Panc1 (cell line): Measurements from ENCODE around the gene ADSS1. TPM values are rescaled to one million over a fixed set of nuclear protein-coding genes. Genes with fewer than 3 reads are reported as not detected.

Experiments used
- ATAC-seq: fragments of 200-7000 bp; cut with Tn5 transposase; 2 replicates; pipeline ENCODE4 v1.9.1; 2020; ENCODE audit warnings: mild to moderate bottlenecking, moderate library complexity
- BruUV-seq: library from RNA; stranded (reverse); fragments of 400-500 nt; replicated peaks from 2 replicates; lab custom pipeline; 2021; lab: Mats Ljungman, UMichigan
- CTCF ChIA-PET: fragments of 300-600 bp; sonication (Branson Sonifier 250); formaldehyde crosslinking; loops from one replicate; lab custom pipeline; 2022; ENCODE audit warnings: antibody characterized with exemption; lab: Charles Lee
- POLR2A ChIA-PET: fragments of 300-600 bp; sonication (Branson Sonifier 250); formaldehyde crosslinking; loops from one replicate; lab custom pipeline; 2022; ENCODE audit warnings: antibody characterized with exemption; lab: Charles Lee
- DNase-seq: peaks from one replicate; pipeline ENCODE4 v3.0.0-alpha.2; 2010; ENCODE audit warnings: low read depth, low spot score
- H3K27ac ChIP-seq: 2 replicates; pipeline ENCODE4 v1.5.1; 2011; ENCODE audit warnings: mild to moderate bottlenecking, low read length, inconsistent platforms
- H3K27me3 ChIP-seq: fragments of 200-500 bp; sonication (Bioruptor generic); 2 replicates; pipeline ENCODE4 v1.6.0; 2014; ENCODE audit warnings: low read length, inconsistent platforms; ENCODE audit not compliant: control insufficient read depth, insufficient read depth
- H3K36me3 ChIP-seq: fragments of 200-500 bp; sonication (Bioruptor generic); 2 replicates; pipeline ENCODE4 v1.5.1; 2014; ENCODE audit warnings: inconsistent platforms, mild to moderate bottlenecking, low read length, moderate library complexity; ENCODE audit not compliant: control insufficient read depth, insufficient read depth
- H3K4me1 ChIP-seq: 2 replicates; pipeline ENCODE4 v1.5.1; 2011; ENCODE audit warnings: inconsistent platforms, mild to moderate bottlenecking, low read length, moderate library complexity; ENCODE audit not compliant: control insufficient read depth, insufficient read depth
- H3K4me3 ChIP-seq, 2 experiments: 2 replicates each; pipeline ENCODE4 v1.5.1; 2011 to 2012; ENCODE audit warnings: low read depth in 2 of 2, low read length in 2 of 2, mild to moderate bottlenecking in 2 of 2, inconsistent platforms in 1 of 2, moderate library complexity in 1 of 2
- H3K9me3 ChIP-seq: fragments of 200-500 bp; sonication (Bioruptor generic); 2 replicates; pipeline ENCODE4 v1.5.1; 2014; ENCODE audit warnings: low read depth, mild to moderate bottlenecking, inconsistent platforms, low read length, moderate library complexity; ENCODE audit not compliant: control insufficient read depth, insufficient read depth
- POLR2AphosphoS5 ChIP-seq: IDR thresholded peaks from 2 replicates; pipeline ENCODE4 v1.6.1; 2012; ENCODE audit warnings: mild to moderate bottlenecking, low read depth, low read length, moderate library complexity
- SIN3A ChIP-seq: IDR thresholded peaks from 2 replicates; pipeline ENCODE4 v1.6.1; 2012; ENCODE audit warnings: low read depth, mild to moderate bottlenecking, low read length, moderate library complexity, borderline replicate concordance; ENCODE audit not compliant: insufficient read depth
- TCF7L2 ChIP-seq: IDR thresholded peaks from 2 replicates; pipeline ENCODE4 v1.6.1; 2011; ENCODE audit warnings: mild to moderate bottlenecking, low read depth, low read length, inconsistent platforms
- in situ Hi-C: cut with HindIII; loops from 2 replicates; pipeline ENCODE4 v1.10.0; 2016; ENCODE audit warnings: low sequenced_read_pairs, low pct_unique_long_range_greater_than_20kb
- intact Hi-C: fragments of 100-400 bp; cut with micrococcal nuclease; formaldehyde crosslinking; loops from one replicate; pipeline ENCODE4 v1.10.0; 2022; ENCODE audit not compliant: unreplicated experiment
- total RNA-seq: library from RNA; stranded (reverse); gene quantifications from one replicate; pipeline ENCODE4 v1.2.1, GENCODE V29; 2021; ENCODE audit not compliant: unreplicated experiment
- TF ChIP-seq, protein P1 (sequence below): fragments of 450-650 bp; IDR thresholded peaks from 2 replicates; pipeline ENCODE4 v1.5.1; 2017; ENCODE audit warnings: mild to moderate bottlenecking
- TF ChIP-seq, protein P2 (sequence below), 2 experiments: IDR thresholded peaks; 2 replicates each; pipeline ENCODE4 v1.6.1; 2011 to 2012; ENCODE audit warnings: low read depth in 2 of 2, control low read depth in 1 of 2, low read length in 1 of 2, mild to moderate bottlenecking in 1 of 2, moderate library complexity in 1 of 2; ENCODE audit not compliant: insufficient read depth in 1 of 2

Gene ADSS1
- total RNA-seq, 1 experiment from 2014 or later = 9.4 TPM

DNA sequence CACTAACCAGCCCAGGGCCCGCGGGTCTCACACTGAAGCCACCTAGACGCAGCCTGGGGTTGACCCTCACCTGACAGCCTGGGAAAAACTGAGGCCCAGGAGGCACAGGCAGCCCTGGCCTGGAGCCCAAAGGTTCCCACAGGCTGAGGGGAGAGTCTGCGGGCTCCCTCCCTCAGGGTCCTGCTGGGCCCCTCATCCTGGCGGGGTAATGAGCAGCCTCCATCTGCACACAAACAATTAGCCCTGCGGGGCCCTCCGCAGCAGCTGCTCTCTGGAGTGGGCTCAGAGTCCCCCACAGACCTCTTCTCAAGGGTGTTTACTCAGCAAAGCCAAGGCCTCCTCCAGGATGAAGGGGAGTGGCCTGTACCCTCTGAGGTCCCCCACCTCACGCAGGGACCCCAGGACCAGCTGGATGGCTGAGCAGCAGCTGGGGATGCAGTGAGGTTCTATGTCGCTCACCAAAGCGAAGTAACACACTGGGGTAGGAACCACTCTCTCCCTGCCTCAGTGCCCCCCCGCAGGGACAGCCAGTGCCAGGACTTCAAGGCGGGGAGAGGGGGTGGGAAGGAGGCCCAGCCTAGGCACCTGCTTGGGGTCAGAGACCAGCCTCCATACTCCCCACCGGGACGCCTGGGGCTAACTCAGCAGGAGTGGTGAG lies 64.3 kb downstream of the ADSS1 start:
- no TSS peak for BruUV-seq
- TF ChIP-seq, protein P1, sequence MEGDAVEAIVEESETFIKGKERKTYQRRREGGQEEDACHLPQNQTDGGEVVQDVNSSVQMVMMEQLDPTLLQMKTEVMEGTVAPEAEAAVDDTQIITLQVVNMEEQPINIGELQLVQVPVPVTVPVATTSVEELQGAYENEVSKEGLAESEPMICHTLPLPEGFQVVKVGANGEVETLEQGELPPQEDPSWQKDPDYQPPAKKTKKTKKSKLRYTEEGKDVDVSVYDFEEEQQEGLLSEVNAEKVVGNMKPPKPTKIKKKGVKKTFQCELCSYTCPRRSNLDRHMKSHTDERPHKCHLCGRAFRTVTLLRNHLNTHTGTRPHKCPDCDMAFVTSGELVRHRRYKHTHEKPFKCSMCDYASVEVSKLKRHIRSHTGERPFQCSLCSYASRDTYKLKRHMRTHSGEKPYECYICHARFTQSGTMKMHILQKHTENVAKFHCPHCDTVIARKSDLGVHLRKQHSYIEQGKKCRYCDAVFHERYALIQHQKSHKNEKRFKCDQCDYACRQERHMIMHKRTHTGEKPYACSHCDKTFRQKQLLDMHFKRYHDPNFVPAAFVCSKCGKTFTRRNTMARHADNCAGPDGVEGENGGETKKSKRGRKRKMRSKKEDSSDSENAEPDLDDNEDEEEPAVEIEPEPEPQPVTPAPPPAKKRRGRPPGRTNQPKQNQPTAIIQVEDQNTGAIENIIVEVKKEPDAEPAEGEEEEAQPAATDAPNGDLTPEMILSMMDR = no peak
- TF ChIP-seq POLR2AphosphoS5 (no peak), TCF7L2 (no peak), SIN3A (no peak)
- TF ChIP-seq, protein P2, sequence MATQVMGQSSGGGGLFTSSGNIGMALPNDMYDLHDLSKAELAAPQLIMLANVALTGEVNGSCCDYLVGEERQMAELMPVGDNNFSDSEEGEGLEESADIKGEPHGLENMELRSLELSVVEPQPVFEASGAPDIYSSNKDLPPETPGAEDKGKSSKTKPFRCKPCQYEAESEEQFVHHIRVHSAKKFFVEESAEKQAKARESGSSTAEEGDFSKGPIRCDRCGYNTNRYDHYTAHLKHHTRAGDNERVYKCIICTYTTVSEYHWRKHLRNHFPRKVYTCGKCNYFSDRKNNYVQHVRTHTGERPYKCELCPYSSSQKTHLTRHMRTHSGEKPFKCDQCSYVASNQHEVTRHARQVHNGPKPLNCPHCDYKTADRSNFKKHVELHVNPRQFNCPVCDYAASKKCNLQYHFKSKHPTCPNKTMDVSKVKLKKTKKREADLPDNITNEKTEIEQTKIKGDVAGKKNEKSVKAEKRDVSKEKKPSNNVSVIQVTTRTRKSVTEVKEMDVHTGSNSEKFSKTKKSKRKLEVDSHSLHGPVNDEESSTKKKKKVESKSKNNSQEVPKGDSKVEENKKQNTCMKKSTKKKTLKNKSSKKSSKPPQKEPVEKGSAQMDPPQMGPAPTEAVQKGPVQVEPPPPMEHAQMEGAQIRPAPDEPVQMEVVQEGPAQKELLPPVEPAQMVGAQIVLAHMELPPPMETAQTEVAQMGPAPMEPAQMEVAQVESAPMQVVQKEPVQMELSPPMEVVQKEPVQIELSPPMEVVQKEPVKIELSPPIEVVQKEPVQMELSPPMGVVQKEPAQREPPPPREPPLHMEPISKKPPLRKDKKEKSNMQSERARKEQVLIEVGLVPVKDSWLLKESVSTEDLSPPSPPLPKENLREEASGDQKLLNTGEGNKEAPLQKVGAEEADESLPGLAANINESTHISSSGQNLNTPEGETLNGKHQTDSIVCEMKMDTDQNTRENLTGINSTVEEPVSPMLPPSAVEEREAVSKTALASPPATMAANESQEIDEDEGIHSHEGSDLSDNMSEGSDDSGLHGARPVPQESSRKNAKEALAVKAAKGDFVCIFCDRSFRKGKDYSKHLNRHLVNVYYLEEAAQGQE (IDR thresholded peaks at IDR 0.05; ENCODE audit: insufficient read depth in 1 of 2, low read depth in 2 of 2, low read length in 1 of 2) = no peak
- ChIA-PET CTCF (no interaction called here), POLR2A (no interaction called here)
- ATAC-seq (no peak), DNase-seq (no peak)
- intact Hi-C loops = no loop called here
- Histone ChIP-seq H3K4me1 (peaks cover 20% of the 10 kb centered on the region), H3K27me3 (no peaks in the 10 kb centered on the region), H3K27ac (no peak overlapping the region), H3K9me3 (no peaks in the 10 kb centered on the region), H3K4me3 (no peak overlapping the region), H3K36me3 (no peaks in the 10 kb centered on the region)
- in situ Hi-C loops = no loop called here

- no peak for DNase-seq
- Histone ChIP-seq H3K9me3 (no peaks in the 10 kb centered on the region), H3K4me1 (peaks cover 28% of the 10 kb centered on the region), H3K27me3 (no peaks in the 10 kb centered on the region), H3K36me3 (no peaks in the 10 kb centered on the region; the same call in 1 of the 2 replicates), H3K4me3 (no peak overlapping the region), H3K27ac (no peak overlapping the region)
- no peak for ATAC-seq
- in situ Hi-C loops (no loop called here), intact Hi-C loops (no loop called here)
- POLR2A ChIA-PET = no interaction called here
- CTCF ChIA-PET = no interaction called here
- no TSS peak for BruUV-seq
- TF ChIP-seq, protein P2 (IDR thresholded peaks at IDR 0.05; ENCODE audit: insufficient read depth in 1 of 2, low read depth in 2 of 2, low read length in 1 of 2) = no peak
- TF ChIP-seq SIN3A (no peak), TCF7L2 (no peak), POLR2AphosphoS5 (no peak)
- TF ChIP-seq, protein P1 = no peak
These were observed 65.0 kb downstream of the ADSS1 start for GRCh38 chr14:104788873-104789663.
